ENCODE measurements around the gene TECRL.

The TECRL gene

GRCh38 chr4:64327237-64327636 lies 82.0 kb downstream of the TECRL start:
- DNase-seq (ENCODE audit: low read depth in 2 of 2) = no peak

- no peak for DNase-seq (ENCODE audit: low read depth in 2 of 2)
These were observed 82.7 kb downstream of the TECRL start for GRCh38 chr4:64326507-64326906.

- DNase-seq (ENCODE audit: low read depth in 2 of 2) = no peak
These were observed 103.0 kb downstream of the TECRL start for GRCh38 chr4:64306255-64306565.

- DNase-seq (ENCODE audit: low read depth in 2 of 2) = no peak
These were observed 103.5 kb downstream of the TECRL start for GRCh38 chr4:64305565-64306254.

- no peak for DNase-seq (ENCODE audit: low read depth in 2 of 2)
These were observed 136.8 kb downstream of the TECRL start for GRCh38 chr4:64272432-64272831.

- no peak for DNase-seq (ENCODE audit: low read depth in 2 of 2)
These were observed 137.6 kb downstream of the TECRL start for GRCh38 chr4:64271601-64272081.

- DNase-seq (ENCODE audit: low read depth in 2 of 2) = no peak
These were observed 142.6 kb downstream of the TECRL start for GRCh38 chr4:64266669-64267068.

GRCh38 chr4:64266263-64266662 lies 143.0 kb downstream of the TECRL start:
- DNase-seq (ENCODE audit: low read depth in 2 of 2) = no peak

- DNase-seq (ENCODE audit: low read depth in 2 of 2) = no peak
These were observed 157.5 kb downstream of the TECRL start for GRCh38 chr4:64251781-64252180.

GRCh38 chr4:64250488-64250887 lies 158.8 kb downstream of the TECRL start:
- DNase-seq (ENCODE audit: low read depth in 2 of 2) = no peak

- no peak for DNase-seq (ENCODE audit: low read depth in 2 of 2)
These were observed 159.2 kb downstream of the TECRL start for GRCh38 chr4:64250061-64250460.

- DNase-seq (ENCODE audit: low read depth in 2 of 2) = no peak
These were observed 161.1 kb downstream of the TECRL start for GRCh38 chr4:64248186-64248585.

GRCh38 chr4:64230709-64231310 lies 178.4 kb downstream of the TECRL start:
- no peak for DNase-seq (ENCODE audit: low read depth in 2 of 2)

Measured in fibroblast of skin of left biceps (primary cell).